Stimulated activated naive CD4-positive, alpha-beta T cell treated with Interleukin-2 at 50 U/mL for 16 hours (primary cell): ENCODE data around the gene CACNG6.

ENCODE experiments used
- DNase-seq: peaks from one replicate; lab custom pipeline; 2025; lab: John Stamatoyannopoulos, UW

Gene CACNG6

DNA sequence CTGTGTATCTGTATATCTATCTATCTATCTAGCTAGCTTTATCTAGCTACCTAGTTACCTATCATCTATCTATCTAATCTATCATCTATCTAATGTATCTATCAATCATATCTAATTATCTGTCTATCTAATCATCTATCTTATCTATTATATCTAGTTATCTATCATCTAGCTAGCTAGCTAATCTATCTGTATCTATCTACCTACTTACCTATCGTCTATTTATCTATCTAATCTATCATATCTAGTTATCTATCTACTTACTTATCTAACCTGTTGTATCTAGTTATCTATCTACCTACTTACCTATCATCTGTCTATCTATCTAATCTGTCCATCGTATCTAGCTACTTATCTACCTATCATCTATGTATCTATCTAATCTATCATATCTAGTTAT lies 54.3 kb downstream of the CACNG6 start:
- DNase-seq: no peak

DNA sequence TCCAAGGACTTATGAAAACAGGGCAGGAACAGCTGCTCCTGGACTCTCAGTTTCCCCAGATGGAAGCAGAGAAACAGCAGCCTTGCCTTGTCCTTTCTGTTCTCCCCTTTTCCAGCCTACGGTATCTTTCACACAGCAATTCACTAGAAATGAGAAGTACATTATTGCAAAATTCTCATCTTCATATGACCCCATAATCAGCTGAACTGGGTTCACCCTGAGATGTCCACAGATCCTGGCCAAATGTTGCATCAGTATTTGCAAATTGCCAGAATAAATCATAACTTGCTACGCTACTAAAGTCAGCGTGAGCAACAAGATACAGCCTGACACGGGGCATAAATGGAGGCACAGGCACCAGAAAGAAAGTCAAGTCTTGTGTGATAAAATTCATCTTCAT lies 56.2 kb downstream of the CACNG6 start:
- DNase-seq: no peak
